Measurements from ENCODE around the gene ADRA2C. TPM values are rescaled to one million over a fixed set of nuclear protein-coding genes. Genes with fewer than 3 reads are reported as not detected.
"Not testable (repeated sequence)": the region's sequence is repeated elsewhere in the genome, so short reads cannot be mapped to it uniquely, and the experiment has no call there.

The ADRA2C gene
- total RNA-seq, 2 donors from 2014 or later: not detected

DNA sequence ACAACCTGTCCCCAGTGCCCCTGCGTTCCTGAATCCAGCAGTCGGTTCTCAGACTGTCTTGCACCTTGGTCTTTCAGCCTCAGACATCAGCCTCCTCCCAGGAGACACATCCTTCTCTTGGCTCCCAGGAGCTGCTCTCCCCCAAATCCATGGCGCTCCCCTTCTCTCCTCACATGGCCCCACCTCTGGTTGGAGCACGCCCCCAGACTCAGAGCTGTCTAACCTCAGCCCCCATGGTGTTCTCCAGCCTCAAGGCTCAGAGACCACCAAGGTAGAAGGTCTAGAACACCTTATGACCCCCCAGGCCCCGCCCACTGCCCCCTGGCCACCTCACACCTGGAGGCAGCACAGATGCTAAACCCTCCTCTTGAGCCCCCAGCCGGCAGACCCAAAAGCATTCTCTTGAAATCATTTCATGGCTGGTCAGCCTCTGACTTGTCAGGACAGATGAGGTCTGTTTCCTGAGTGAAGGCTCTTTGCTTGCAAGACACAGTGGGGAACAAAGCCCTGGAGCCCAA is 47.9 kb downstream of the ADRA2C start:
- Mint-ChIP-seq H3K27ac (no peak overlapping the region), H3K27me3 (peaks cover 27% of the 10 kb centered on the region), H3K4me1 (no peaks in the 10 kb centered on the region), H3K36me3 (ENCODE audit: low read depth) (no peaks in the 10 kb centered on the region), H3K4me3 (no peak overlapping the region)
- H3K9me3 ChIP-seq (ENCODE audit: control insufficient read depth, low read length, poor library complexity, severe bottlenecking): no peaks in the 10 kb centered on the region
- no peak for ATAC-seq
- DNase-seq: no peak

DNA sequence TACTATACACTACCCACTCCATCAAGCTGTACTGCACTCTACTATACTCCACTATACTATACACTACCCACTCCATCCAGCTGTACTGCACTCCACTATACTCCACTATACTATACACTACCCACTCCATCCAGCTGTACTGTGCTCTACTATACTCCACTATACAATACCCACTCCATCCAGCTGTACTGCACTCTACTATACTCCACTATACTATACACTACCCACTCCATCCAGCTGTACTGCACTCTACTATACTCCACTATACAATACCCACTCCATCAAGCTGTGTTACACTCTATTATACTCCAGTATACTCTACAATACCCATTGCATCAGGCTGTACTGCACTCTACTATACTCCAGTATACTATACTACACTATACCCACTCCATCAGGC is 48.7 kb downstream of the ADRA2C start:
- not testable (repeated sequence) for ATAC-seq; H3K9me3 ChIP-seq (ENCODE audit: control insufficient read depth, low read length, poor library complexity, severe bottlenecking); H3K4me1 Mint-ChIP-seq; H3K36me3 Mint-ChIP-seq (ENCODE audit: low read depth); H3K27ac Mint-ChIP-seq; DNase-seq; H3K4me3 Mint-ChIP-seq
- peaks cover 23% of the 10 kb centered on the region for H3K27me3 Mint-ChIP-seq

DNA sequence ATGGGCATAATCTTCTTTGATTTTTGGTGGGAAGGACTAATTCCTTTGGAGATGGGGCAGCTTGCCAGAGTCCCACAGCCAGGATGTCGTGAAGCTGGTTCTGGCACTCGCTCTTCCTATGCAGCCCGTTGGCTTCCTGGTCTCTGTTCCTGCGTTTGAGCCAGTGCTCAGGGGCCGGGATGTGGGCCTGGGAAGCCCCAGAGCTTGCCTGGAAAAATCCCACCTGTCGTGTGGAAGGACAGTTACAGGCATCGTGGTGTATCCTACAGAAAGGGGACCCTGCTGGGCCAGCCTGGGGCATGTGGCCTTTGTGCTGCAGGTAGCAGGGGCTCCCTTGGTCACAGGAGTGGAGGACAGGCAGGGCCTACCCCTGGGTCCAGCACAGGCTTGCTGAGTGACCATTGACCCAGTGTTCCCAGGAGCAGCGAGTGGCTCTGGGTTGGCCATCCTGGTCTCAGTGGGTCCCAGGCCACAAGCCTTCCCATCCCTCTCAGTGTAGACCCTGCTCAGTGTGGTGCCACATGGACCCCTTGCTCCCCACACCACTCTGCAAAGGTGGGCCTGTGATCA is 50.2 kb downstream of the ADRA2C start:
- Mint-ChIP-seq H3K4me1 (peaks cover 2% of the 10 kb centered on the region), H3K27me3 (peaks cover 14% of the 10 kb centered on the region), H3K4me3 (no peak overlapping the region), H3K27ac (no peak overlapping the region), H3K36me3 (ENCODE audit: low read depth) (no peaks in the 10 kb centered on the region)
- no peak for ATAC-seq
- DNase-seq: no peak
- H3K9me3 ChIP-seq (ENCODE audit: control insufficient read depth, low read length, poor library complexity, severe bottlenecking): no peaks in the 10 kb centered on the region

DNA sequence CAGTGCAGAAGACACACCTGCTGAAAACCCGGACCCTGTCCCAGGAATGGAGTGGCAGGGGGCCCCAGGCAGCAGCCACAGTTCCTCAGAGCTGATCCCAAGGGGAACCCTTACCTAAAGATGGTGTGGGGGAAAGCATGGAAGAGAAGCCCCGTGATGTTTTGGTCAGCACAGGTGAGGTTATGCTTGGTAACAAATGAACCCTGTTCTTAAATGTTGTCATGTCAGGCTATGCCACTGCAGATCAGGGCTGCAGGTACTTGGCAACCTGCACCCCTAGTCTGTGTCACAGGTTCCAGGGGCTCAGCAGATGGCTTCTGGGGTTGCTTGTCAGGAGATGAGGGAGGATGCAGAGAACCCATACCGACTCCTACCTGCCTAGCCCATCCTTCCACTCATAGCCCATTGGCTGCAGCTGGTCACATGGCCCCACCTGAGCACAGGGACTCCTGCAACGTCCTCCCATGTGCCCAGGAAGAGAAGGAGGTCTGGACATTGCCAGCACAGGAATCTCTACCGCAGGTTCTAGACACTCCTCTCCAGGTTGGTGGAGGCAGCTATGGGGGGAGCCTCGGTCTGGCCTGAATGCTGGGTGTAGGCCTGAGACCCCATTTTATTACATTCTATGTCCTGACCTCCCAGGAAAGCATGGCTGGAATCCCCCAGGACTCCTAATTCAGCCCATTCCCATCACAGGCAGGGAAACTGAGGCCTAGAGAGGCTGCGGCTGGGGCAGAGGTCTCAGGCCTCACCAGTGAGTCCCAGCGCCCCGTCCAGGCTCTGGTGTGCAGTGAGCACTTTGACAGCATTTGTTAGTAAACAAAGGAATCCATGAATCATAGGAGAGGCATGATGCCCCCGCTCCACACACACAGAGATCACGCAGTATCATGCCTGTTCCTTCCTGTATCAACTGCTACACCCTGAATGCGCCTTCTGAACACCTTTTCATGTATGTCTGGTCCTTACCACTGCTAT is 51.1 kb downstream of the ADRA2C start:
- no peak overlapping the region for H3K27ac Mint-ChIP-seq
- H3K36me3 Mint-ChIP-seq (ENCODE audit: low read depth): no peaks in the 10 kb centered on the region
- peaks cover 14% of the 10 kb centered on the region for H3K27me3 Mint-ChIP-seq
- ATAC-seq: no peak
- no peak overlapping the region for H3K4me3 Mint-ChIP-seq
- H3K4me1 Mint-ChIP-seq: peaks cover 2% of the 10 kb centered on the region
- DNase-seq: no peak
- no peaks in the 10 kb centered on the region for H3K9me3 ChIP-seq (ENCODE audit: control insufficient read depth, low read length, poor library complexity, severe bottlenecking)

Other genes with a start within 250 kb of the ADRA2C start
- 10 to 100 TPM; 77.4 to 82.8 TPM for gene LRPAP1, start 234.0 kb upstream of the ADRA2C start, total RNA-seq